Measurements from ENCODE around the gene GMDS. TPM values are rescaled to one million over a fixed set of nuclear protein-coding genes. Genes with fewer than 3 reads are reported as not detected.

The GMDS gene
- total and polyA plus RNA-seq, 2 of the 8 experiments (the other 6 are each of a cell fraction or from before 2014, with no cell fraction given): 16.8 to 50.0 TPM

DNA sequence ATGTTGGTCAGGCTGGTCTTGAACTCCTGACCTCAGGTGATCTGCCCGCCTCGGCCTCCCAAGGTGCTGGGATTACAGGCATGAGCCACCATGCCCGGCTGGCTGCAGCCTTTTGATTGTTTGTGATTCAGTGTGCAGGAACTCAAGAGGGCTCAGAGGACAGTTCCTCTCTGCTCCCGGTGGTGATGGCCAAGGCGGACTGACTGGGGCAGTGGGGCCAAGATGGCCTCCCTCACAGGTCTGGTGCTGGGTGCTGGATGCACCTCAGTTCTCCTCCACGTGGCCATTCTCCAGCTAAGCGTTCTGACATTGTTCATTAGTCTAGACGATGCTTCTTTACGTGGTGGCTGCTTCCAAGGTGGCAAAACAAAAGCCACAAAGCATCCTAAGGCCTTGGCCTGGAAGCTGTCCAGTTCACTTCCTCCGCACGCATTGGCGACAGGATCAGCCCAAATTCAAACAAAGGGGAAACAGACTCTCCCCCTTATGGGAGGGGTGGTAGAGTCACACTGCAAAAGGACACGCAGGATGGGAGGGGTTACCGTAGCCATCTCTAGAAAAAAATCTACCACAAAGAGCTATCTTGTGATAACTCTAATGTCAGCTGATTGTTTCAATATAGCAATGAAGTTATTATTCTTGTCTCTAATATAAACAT lies 488.8 kb downstream of the GMDS start:
- Histone ChIP-seq H3K79me2 (ENCODE audit: control insufficient read depth in 1 of 2, insufficient read depth in 2 of 2, low read length in 2 of 2) (no peaks in the 10 kb centered on the region), H2AK5ac (ENCODE audit: low read depth, low read length) (no peak overlapping the region), H2AFZ (ENCODE audit: low read length) (no peak overlapping the region), H3K23ac (ENCODE audit: insufficient read length) (no peak overlapping the region), H2BK120ac (replicated peaks; ENCODE audit: low read depth, low read length) (no peak overlapping the region), H3K4ac (replicated peaks; ENCODE audit: insufficient read length, low read depth, low read length) (no peak overlapping the region), H4K8ac (ENCODE audit: extremely low read depth, insufficient read depth, low read length) (no peak overlapping the region), H3K36me3 (ENCODE audit: control insufficient read depth in 2 of 4, insufficient read depth in 4 of 4, low read length in 3 of 4) (no peaks in the 10 kb centered on the region), H2BK15ac (ENCODE audit: low read length) (no peak overlapping the region), H3K27me3 (replicated peaks in 1 of 4; ENCODE audit: control insufficient read depth in 3 of 4, extremely low read depth in 1 of 4, insufficient read depth in 3 of 4, low read length in 3 of 4) (no peaks in the 10 kb centered on the region), H3K9ac (replicated peaks in 1 of 4; ENCODE audit: extremely low read depth in 1 of 4, low read depth in 3 of 4, low read length in 3 of 4) (no peak overlapping the region), H3K9me3 (ENCODE audit: insufficient read depth in 2 of 2, low read depth in 1 of 2, low read length in 1 of 2) (no peaks in the 10 kb centered on the region), H4K5ac (ENCODE audit: insufficient read length, low read depth, low read length) (no peak overlapping the region), H3K4me2 (ENCODE audit: insufficient read depth in 1 of 2, low read depth in 2 of 2, low read length in 2 of 2) (no peak overlapping the region), H2BK5ac (ENCODE audit: low read depth, low read length) (no peak overlapping the region), H3K27ac (ENCODE audit: low read depth, low read length) (no peak overlapping the region), H3K23me2 (ENCODE audit: low read depth, low read length) (no peaks in the 10 kb centered on the region), H3K79me1 (ENCODE audit: low read depth, low read length) (no peaks in the 10 kb centered on the region), H3K18ac (ENCODE audit: extremely low read depth, low read length) (no peak overlapping the region), H4K20me1 (replicated peaks in 1 of 2; ENCODE audit: control insufficient read depth in 1 of 2, insufficient read depth in 2 of 2, low read length in 2 of 2) (no peaks in the 10 kb centered on the region), H4K91ac (replicated peaks; ENCODE audit: insufficient read length, low read length) (no peak overlapping the region), H2BK20ac (ENCODE audit: low read length) (no peak overlapping the region), H3K56ac (replicated peaks; ENCODE audit: insufficient read length, low read depth, low read length) (no peak overlapping the region), H3K14ac (ENCODE audit: insufficient read length) (no peak overlapping the region), H3K4me3 (ENCODE audit: extremely low read depth in 1 of 4, insufficient read depth in 2 of 4, low read depth in 3 of 4, low read length in 4 of 4) (no peak overlapping the region), H2BK12ac (ENCODE audit: low read depth, low read length) (no peak overlapping the region), H3K4me1 (replicated peaks in 1 of 4; ENCODE audit: control insufficient read depth in 3 of 4, insufficient read depth in 4 of 4, low read length in 3 of 4) (no peaks in the 10 kb centered on the region)
- 90% methylated on average over 14 of the region's 14 CpGs; no CpG with 5 or more reads in 1 of the 2 experiments for WGBS, 2 experiments (ENCODE audit: extremely low coverage in 1 of 2, insufficient coverage in 1 of 2, insufficient read length in 1 of 2, insufficient replicate concordance in 2 of 2, low coverage in 1 of 2, low lambda C conversion rate in 2 of 2, missing lambda C conversion rate in 1 of 2)
- ChIA-PET POLR2A (ENCODE audit: partially characterized antibody) (no interaction called here), CTCF (ENCODE audit: partially characterized antibody) (interaction anchor here (1.0 to 1.6 kb wide), 5 partner anchors 10 to 41 kb away, joined by 3 to 4 read pairs (median 3); no protein-coding TSS in a partner anchor)
- no peak for FAIRE-seq
- no peak for TF ChIP-seq EGR1 (IDR thresholded peaks at IDR 0.05; ENCODE audit: borderline replicate concordance, low read depth, low read length)
- TF ChIP-seq, protein P1, sequence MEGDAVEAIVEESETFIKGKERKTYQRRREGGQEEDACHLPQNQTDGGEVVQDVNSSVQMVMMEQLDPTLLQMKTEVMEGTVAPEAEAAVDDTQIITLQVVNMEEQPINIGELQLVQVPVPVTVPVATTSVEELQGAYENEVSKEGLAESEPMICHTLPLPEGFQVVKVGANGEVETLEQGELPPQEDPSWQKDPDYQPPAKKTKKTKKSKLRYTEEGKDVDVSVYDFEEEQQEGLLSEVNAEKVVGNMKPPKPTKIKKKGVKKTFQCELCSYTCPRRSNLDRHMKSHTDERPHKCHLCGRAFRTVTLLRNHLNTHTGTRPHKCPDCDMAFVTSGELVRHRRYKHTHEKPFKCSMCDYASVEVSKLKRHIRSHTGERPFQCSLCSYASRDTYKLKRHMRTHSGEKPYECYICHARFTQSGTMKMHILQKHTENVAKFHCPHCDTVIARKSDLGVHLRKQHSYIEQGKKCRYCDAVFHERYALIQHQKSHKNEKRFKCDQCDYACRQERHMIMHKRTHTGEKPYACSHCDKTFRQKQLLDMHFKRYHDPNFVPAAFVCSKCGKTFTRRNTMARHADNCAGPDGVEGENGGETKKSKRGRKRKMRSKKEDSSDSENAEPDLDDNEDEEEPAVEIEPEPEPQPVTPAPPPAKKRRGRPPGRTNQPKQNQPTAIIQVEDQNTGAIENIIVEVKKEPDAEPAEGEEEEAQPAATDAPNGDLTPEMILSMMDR (IDR thresholded peaks at IDR 0.05; ENCODE audit: control extremely low read depth in 1 of 3, insufficient read depth in 1 of 3, low read depth in 1 of 3, low read length in 3 of 3): no peak
- TF ChIP-seq, protein P2, sequence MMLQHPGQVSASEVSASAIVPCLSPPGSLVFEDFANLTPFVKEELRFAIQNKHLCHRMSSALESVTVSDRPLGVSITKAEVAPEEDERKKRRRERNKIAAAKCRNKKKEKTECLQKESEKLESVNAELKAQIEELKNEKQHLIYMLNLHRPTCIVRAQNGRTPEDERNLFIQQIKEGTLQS (IDR thresholded peaks at IDR 0.05; ENCODE audit: insufficient read depth, low read depth, low read length): no peak
- TF ChIP-seq KDM4A (IDR thresholded peaks at IDR 0.05; ENCODE audit: low read depth, low read length, severe bottlenecking): no peak
- no peak for TF ChIP-seq CTBP2 (IDR thresholded peaks at IDR 0.05; ENCODE audit: borderline replicate concordance, insufficient read depth, insufficient read length, low read length)
- TF ChIP-seq FOSL1 (IDR thresholded peaks at IDR 0.05; ENCODE audit: insufficient read depth, low read depth, low read length): no peak
- no peak for DNase-seq (ENCODE audit: low read depth in 1 of 2, low spot score in 2 of 2)
